CMK (cell line): ENCODE data around the gene PDZD2.

ENCODE experiments used
- DNase-seq: peaks from one replicate; pipeline ENCODE4 v3.0.0-alpha.2; 2010; ENCODE audit warnings: low read depth

PDZD2 gene

DNA sequence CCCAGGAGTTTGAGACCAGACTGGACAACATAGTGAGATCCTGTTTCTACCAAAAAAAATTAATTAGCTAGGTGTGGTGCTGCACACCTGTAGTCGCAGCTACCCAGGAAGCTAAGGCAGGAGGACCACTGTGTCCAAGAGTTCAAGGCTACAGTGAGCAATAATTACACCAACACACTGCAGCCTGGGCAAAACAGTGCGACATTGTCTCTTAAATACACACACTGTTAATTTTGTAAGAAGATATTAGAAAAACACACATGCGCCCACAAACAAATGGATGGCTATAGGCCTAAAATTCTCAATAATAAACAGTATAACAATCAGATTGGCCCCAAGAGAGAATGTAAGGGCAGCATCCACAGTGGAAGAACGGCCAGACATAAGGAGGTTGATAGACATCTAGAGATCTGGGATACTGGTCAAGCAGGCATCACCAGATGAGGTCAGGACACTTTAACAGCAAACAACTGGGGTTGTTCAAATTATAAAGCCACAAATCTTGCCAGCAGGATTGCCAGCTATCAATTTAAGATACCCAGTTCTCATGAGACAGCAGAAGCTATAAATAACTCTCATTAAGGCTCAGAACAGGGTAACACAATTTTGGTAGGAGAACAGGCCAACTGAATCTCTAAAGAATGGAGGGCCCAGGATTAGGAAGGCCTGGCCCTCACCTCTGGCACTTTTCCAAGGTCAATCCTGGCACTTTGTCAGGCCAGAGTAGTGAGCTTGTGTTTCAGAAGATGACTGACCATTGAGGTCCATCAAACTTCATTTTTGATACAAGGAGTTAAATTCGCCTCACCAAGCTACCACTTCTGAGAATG is 505.7 kb downstream of the PDZD2 start:
- DNase-seq: no peak

- DNase-seq: no peak
These were observed 506.4 kb downstream of the PDZD2 start for GRCh38 chr5:32145378-32145777.

DNA sequence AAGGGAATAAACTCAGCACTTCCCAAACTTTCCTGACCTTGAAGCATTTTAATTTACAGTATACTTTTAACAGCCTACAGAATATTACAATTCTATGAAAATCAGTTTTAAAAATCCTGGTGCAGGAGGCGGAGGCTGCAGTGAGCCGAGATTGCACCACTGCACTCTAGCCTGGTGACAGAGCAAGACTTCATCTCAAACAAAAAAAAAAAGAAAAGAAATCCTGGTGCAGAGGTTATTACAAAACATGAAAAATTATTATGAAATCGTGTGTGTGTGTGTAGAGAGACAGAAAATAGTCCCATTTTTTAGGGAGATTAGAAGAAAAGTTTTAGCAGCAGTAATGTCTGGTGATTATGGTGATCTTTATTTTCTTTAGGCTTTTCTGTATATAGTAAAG is 508.3 kb downstream of the PDZD2 start:
- no peak for DNase-seq

- no peak for DNase-seq
These were observed 509.0 kb downstream of the PDZD2 start for GRCh38 chr5:32147959-32148358.

DNA sequence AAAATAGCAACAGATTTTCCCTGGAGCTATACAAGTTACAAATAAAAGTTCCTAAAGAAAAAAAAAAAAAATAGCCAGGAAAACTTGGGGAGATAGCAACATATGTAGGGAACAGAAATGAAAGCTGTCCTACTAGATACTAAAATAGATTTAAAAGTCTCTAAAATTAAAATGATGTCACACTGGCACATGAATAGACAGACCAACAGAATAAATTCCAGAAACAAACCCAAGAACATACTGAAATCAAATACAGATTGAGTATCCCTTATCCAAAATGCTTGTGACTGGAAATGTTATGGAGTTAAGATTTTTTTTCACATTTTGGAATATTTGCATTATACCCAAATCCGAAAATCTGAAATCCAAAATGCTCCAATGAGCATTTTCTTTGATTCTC is 511.4 kb downstream of the PDZD2 start:
- DNase-seq: no peak

GRCh38 chr5:32151198-32151597 is 512.3 kb downstream of the PDZD2 start:
- DNase-seq: no peak

DNA sequence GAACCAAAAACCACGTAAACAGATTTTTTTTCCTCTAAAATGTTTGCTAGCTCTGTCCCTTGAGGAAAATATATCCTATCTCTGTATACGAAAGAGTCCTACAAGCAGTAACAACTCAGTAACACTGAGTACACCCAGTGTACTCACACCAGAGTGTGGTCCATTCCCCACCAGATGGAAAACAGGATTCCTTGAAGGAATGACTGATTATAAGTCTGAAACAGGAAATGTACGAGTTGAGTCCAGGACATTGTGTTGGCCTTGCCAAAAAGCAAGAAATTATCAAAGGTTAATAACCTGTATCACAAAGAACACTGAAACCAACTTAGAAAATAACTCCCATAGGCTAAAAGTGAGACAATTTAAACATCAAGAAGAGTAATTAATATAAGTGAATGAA is 514.8 kb downstream of the PDZD2 start:
- no peak for DNase-seq

- no peak for DNase-seq
These were observed 516.3 kb downstream of the PDZD2 start for GRCh38 chr5:32155211-32155610.

- no peak for DNase-seq
These were observed 517.7 kb downstream of the PDZD2 start for GRCh38 chr5:32156635-32157034.

DNA sequence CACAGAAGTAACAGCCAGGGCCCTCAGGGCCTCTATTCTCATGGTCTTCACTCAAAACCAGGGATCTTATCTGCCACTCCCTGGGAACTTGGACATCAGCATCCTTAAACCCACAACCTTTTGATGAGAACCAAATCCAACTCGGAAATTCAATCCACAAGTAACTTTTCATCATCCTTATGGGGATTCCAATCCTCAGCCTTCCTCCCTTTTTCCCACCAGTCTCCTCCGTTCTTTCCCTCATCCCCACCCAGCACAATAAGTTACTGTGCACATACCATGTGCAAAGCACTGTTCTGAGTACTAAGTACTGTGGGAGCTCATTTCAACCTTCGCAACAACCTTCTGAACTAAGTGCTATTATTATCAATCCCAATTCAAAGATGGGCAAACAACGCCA is 518.1 kb downstream of the PDZD2 start:
- no peak for DNase-seq

DNA sequence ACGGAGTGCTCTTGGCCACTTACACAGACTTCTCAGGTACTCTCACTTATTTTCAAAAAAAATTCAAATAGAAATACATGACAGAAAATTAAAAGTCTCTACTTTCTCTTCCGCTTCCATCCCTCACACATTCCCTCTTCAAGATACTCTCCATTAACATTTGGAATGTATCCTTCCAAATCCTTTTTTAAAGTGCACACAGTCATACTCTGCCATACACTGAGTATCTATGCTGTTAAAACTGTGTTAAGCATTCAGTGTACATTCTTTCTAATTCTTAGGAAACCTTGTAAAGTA is 519.7 kb downstream of the PDZD2 start:
- DNase-seq: no peak

DNA sequence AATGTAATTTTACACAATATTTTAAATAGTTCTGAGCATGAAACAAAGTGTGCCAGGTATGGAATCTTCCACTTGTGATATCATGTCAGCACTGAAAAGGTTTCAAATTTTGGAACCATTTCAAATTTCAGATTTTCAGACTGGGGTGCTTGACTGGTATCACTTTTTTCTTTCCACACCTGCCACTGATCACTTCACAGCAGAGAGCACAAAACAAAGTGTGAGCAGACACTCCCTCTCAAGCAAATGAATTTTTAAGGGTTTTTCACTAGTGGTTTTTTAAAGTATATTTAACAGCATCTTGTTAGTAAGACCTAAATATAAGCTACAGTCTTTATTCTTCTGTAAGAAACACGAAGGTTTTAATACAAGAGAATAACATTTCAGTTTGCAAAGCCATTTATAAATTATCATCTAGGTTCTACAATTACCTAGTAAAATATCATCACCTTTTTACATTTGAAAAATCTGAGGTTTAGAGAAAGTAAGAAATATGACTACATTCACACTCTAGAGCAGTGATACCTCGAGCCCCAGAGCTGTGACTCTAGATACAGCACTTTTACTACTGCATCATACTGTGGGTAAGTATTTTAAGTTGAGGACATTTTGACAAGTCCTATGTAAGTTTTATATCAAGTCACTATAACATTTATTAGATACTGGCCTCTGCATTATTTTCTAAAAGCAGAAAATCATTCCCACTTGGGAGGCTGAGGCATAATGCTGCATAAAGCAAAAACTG is 520.6 kb downstream of the PDZD2 start:
- no peak for DNase-seq

GRCh38 chr5:32160228-32160627 is 521.3 kb downstream of the PDZD2 start:
- DNase-seq: no peak
